ENCODE measurements around the gene BRME1.
A peak's percentile ranks its signal among the peaks of the same experiment; 100 is the strongest.

Gene BRME1

DNA sequence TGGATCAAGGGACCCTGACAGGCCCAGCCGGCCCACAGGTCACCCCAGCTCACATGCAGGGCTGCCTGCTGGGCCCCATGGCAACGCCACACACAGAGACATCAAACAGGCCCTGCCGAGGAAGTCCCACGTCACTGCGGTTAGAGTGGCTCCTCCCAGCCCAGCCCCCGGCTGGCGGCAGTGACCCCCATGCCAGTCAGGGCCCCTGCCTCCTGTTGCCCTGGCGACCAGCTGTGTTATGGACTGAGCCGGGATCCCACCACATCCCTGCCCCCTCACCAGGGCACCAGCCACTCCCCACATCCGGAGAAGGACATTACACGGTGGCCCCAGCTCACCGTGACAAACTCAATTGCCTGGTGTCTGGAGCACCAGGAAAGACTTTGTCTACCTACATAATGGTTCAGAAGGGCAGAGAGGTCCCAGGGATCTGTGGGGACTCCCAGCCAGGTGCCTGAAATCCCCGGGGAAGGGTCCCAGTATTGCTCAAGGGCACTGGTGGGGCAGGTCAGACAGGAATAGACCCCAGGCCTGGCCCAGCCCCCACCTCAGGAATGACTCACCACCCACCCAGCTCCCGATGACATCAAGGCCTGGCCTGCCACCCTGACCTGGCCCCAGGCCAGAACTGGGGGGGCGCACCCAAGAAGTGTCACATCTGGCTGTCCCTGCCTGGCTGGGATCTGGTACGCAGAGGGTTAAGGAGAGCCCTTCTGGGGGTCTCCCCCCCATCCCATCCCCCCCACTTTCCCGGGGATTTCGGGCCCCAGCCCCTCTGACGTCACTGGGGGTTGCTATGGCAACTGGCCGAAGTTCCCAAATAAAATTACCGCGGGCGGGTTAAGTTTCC, 59.1 kb downstream of the BRME1 start:
- TF ChIP-seq, protein P1, sequence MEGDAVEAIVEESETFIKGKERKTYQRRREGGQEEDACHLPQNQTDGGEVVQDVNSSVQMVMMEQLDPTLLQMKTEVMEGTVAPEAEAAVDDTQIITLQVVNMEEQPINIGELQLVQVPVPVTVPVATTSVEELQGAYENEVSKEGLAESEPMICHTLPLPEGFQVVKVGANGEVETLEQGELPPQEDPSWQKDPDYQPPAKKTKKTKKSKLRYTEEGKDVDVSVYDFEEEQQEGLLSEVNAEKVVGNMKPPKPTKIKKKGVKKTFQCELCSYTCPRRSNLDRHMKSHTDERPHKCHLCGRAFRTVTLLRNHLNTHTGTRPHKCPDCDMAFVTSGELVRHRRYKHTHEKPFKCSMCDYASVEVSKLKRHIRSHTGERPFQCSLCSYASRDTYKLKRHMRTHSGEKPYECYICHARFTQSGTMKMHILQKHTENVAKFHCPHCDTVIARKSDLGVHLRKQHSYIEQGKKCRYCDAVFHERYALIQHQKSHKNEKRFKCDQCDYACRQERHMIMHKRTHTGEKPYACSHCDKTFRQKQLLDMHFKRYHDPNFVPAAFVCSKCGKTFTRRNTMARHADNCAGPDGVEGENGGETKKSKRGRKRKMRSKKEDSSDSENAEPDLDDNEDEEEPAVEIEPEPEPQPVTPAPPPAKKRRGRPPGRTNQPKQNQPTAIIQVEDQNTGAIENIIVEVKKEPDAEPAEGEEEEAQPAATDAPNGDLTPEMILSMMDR (IDR thresholded peaks at IDR 0.05; ENCODE audit: control extremely low read depth, extremely low read depth, low read depth, missing control alignments): no peak
- ChIA-PET CTCF (interaction anchor here (1.2 to 9.3 kb wide), 3 partner anchors 10 to 15 kb away, joined by 4 to 90 read pairs (median 7); no protein-coding TSS in a partner anchor), POLR2A (interaction anchor here (0.5 to 2.8 kb wide), 9 partner anchors 7 to 694 kb away, joined by 3 to 23 read pairs (median 4); partner anchors contain the start of genes MRI1, RFX1 and ZSWIM4)
- DNase-seq (ENCODE audit: extremely low spot score): peak; percentile 92

GRCh38 chr19:13844130-13844631, 61.7 kb downstream of the BRME1 start:
- TF ChIP-seq, protein P1 (IDR thresholded peaks at IDR 0.05; ENCODE audit: control extremely low read depth, extremely low read depth, low read depth, missing control alignments): no peak
- CTCF ChIA-PET: interaction anchor here (1.7 kb wide), 1 partner anchor 12 kb away, joined by 4 read pairs; no protein-coding TSS in a partner anchor
- no peak for DNase-seq (ENCODE audit: extremely low spot score)
- POLR2A ChIA-PET: no interaction called here

DNA sequence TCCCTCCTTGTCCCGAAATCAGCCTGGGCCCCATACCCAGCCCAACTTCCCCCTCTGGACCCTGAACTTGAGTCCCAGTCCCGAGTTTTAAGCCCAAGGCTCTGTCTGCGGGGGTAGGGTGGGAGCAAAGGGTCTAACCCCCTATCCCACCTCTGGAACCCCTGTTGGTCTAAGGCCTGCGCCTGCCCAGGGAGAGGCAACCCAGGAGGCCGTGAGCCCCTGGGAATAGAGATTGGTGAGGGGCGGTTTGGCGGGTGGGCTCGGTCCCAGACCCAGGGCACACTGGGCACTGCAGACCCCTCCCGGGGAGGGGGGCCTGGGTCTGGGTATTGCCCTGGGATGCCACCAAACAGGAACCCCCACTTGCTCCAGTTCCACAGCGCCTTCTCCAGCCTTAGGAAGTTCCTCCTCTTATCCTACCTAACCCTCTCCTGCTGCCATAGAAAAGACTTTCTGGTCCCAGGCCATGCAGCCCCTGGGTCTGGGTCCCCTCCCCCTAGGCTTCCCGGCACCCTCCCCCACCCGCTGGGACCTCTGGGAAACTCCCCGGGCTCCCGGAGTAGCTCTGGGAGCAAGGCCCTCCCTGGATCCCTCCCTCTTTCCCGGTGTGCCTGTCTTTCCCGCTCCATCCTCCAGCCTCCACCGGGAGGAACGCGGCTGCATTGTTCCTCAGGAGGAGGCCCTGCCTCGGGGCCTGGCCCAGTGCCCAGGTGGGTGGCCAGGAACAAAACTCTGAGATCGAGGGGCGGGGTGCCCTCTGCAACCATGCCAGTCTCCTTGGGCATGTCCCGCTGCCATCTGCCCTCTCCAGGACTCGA, 62.6 kb downstream of the BRME1 start:
- CTCF ChIA-PET: interaction anchor here (1.7 kb wide), 1 partner anchor 12 kb away, joined by 4 read pairs; no protein-coding TSS in a partner anchor
- POLR2A ChIA-PET: no interaction called here
- TF ChIP-seq, protein P1 (IDR thresholded peaks at IDR 0.05; ENCODE audit: control extremely low read depth, extremely low read depth, low read depth, missing control alignments): no peak
- no peak for DNase-seq (ENCODE audit: extremely low spot score)

DNA sequence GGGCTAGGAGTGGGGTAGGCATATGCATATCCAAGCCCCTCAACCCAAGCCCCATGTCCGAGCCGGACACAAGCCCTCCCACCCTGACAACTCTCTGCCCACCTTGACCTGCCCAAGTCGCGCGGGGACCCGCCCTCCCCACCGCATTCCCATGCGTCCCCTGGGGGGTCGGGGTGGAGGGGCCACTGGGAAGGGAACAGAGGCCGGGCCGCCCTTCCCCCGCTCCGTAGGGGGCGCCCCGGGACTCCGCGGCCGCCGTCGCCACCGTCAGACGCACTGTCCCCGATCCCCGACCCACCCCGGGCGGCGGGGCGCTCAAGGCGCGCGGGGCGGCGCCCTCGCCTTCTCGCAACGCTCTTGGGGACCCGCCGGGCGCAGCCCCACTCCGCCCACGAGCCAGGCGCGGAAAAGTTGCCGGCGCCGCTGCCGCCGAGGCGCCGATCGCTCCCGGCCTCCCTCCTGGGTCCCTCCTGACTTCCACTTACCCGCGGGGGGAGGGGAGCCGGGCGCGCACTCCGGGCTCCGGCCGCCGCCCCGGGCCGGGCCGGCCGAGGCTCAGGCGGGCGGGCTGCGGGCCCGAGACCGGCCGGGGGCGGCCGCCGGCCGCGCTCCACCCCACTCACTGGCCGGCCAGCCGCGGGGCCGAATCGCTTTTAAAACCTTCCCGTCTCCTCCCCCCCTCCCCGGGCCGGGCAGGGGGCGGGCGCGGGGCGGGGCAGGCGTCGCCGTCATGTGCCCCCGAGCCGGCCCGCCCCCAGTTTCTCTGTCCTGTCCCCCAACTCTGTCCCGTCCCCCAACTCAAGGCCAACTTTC, 63.4 kb downstream of the BRME1 start:
- ChIA-PET POLR2A (interaction anchor here (0.7 to 1.0 kb wide), 2 partner anchors 44 to 47 kb away, joined by 3 to 4 read pairs; partner anchors contain the start of gene ZSWIM4), CTCF (no interaction called here)
- TF ChIP-seq, protein P1 (IDR thresholded peaks at IDR 0.05; ENCODE audit: control extremely low read depth, extremely low read depth, low read depth, missing control alignments): peak; percentile 19
- DNase-seq (ENCODE audit: extremely low spot score): peak; percentile 85

- no peak for DNase-seq (ENCODE audit: extremely low spot score)
- CTCF ChIA-PET: interaction anchor here (3.8 kb wide), 1 partner anchor 20 kb away, joined by 19 read pairs; no protein-coding TSS in a partner anchor
- TF ChIP-seq, protein P1 (IDR thresholded peaks at IDR 0.05; ENCODE audit: control extremely low read depth, extremely low read depth, low read depth, missing control alignments): no peak
- POLR2A ChIA-PET: interaction anchor here (0.7 to 3.1 kb wide), 5 partner anchors 19 to 47 kb away, joined by 3 to 37 read pairs (median 4); partner anchors contain the start of gene ZSWIM4
Measured at GRCh38 chr19:13841962-13842290, 64.0 kb downstream of the BRME1 start.

Data from GM10248 (cell line).